ENCODE measurements around the gene TKT. TPM values are rescaled to one million over a fixed set of nuclear protein-coding genes. Genes with fewer than 3 reads are reported as not detected.

The TKT gene
- total RNA-seq, 1 donor from 2014 or later, result 260 TPM

GRCh38 chr3:53183514-53183913, 72.3 kb downstream of the TKT start:
- intact Hi-C loops (cut with micrococcal nuclease), result no loop called here

- intact Hi-C loops (cut with micrococcal nuclease), result no loop called here
These were observed 73.0 kb downstream of the TKT start for GRCh38 chr3:53182764-53183355.

GRCh38 chr3:53181528-53181927, 74.3 kb downstream of the TKT start:
- intact Hi-C loops (cut with micrococcal nuclease), result no loop called here

DNA sequence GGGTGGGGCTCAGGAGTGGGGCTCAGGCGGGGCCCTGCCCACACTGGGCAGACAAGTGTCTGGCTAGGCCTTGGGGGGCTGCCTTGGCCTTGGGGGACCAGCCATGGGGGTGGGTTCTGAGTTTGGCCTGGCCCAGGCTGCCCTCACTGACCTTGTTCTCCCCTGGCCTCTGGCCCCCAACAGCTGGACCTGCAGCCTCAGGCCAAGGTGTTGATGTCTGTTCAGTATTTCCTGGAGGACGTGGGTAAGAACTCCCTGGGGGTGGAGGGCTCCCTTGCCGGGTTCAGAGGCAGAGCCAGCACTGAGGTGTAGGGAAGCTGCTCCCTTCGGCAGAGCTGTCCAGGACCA, 74.8 kb downstream of the TKT start:
- intact Hi-C loops (cut with micrococcal nuclease), result no loop called here

- intact Hi-C loops (cut with micrococcal nuclease), result no loop called here
These were observed 75.4 kb downstream of the TKT start for GRCh38 chr3:53180305-53181023.

DNA sequence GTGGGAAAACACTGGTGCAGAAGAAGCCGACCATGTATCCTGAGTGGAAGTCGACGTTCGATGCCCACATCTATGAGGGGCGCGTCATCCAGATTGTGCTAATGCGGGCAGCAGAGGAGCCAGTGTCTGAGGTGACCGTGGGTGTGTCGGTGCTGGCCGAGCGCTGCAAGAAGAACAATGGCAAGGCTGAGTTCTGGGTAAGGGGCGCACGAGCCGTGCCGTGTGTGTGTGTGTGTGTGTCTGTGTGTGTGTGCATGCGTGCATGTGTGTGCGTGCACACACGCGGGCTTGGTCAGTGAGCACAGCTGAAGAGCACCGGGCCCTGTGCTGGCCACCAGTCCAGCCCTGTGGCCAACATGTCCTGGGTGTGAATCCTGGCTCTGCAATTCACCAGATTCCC, 76.2 kb downstream of the TKT start:
- intact Hi-C loops (cut with micrococcal nuclease), result no loop called here

GRCh38 chr3:53178246-53178645, 77.6 kb downstream of the TKT start:
- intact Hi-C loops (cut with micrococcal nuclease), result no loop called here

DNA sequence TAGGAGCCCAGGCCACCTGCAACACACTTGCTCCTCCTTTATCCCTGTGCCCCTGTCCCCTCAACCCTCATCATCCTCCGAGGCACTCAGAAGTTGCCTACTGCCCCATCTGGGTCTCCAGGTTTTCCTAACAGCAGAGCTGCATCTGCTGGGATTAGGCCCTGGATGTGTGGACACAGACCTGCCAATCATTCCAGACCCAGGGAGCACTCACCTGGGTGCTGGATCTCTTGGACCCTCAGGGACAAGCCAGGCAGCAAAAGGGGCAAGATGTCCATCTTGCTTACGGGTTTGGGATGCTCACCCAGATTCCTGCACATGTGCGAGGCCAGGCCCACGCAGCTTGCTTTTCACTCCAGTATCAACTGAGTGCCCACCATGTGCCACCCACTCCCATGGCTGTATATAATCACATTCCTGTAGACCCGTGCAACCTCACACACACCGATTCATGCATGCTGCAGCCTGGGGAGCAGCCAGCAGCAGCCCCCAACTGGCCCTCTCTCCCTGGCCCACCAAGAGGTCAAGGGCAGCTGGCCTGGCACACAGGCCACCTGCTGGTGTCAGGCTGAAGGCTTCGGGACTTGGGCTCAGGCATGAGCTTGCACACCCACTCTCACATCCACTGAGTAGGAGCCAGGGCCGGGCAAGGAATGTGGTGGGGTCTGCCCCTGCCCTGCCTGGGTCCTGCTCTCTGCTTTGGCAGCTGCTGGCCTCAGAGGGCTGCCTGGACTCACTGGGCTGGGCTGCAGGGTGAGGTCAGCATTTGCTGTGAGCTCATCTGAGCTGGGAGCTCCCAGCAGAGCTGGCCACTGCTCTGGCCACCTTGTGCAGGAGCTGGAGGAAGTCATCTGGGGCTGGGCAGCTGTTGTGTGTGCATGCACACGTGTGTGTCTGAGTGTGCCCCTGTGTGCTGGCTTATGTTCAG, 79.9 kb downstream of the TKT start:
- intact Hi-C loops (cut with micrococcal nuclease), result no loop called here

Other genes starting within 250 kb of the TKT start
- 24.0 and 26.5 TPM in 2 replicates for gene SFMBT1, start 209.9 kb downstream of the TKT start, total RNA-seq
- gene RFT1, start 125.6 kb downstream of the TKT start, total RNA-seq, result 34.2 and 35.2 TPM in 2 replicates
- gene PRKCD, start 94.8 kb downstream of the TKT start, total RNA-seq, result 19.5 and 19.6 TPM in 2 replicates
- gene DCP1A, start 91.5 kb upstream of the TKT start, total RNA-seq, result 30.7 and 31.7 TPM in 2 replicates
- 4.5 and 4.8 TPM in 2 replicates for gene CACNA1D, start 238.6 kb upstream of the TKT start, total RNA-seq